Stimulated activated naive B cell treated with anti-CD40 and anti-IgM and Interleukin-4, amounts not matched to agents 10 μg/mL and 1 μg/mL and 100 μg/mL, for 72 hours (primary cell): ENCODE results near the gene CTU2.
A peak's percentile ranks its signal among the peaks of the same experiment; 100 is the strongest.

Experiments used
- ATAC-seq, 2 donors: fragments of 150-1000 bp; cut with Tn5 transposase; replicated peaks; 2 replicates each; pipeline ENCODE4 v1.10.0; 2021; ENCODE audit warnings: moderate library complexity in 1 of 2
- DNase-seq: peaks from one replicate; pipeline ENCODE4 v3.0.0; 2021
- H3K27ac Mint-ChIP-seq: one replicate; pipeline ENCODE4 v1.8.0; 2022; ENCODE audit warnings: mild to moderate bottlenecking, mixed read lengths
- H3K27me3 Mint-ChIP-seq, 2 donors: one replicate each; pipeline ENCODE4 v1.8.0; 2022; ENCODE audit warnings: mixed read lengths in 2 of 2
- H3K36me3 Mint-ChIP-seq, 2 donors: one replicate each; pipeline ENCODE4 v1.8.0; 2022; ENCODE audit warnings: mixed read lengths in 2 of 2, mild to moderate bottlenecking in 1 of 2
- H3K4me1 Mint-ChIP-seq, 2 donors: one replicate each; pipeline ENCODE4 v1.8.0; 2022; ENCODE audit warnings: mixed read lengths in 2 of 2, mild to moderate bottlenecking in 1 of 2
- H3K4me3 Mint-ChIP-seq, 2 donors: one replicate each; pipeline ENCODE4 v1.8.0; 2022; ENCODE audit warnings: mild to moderate bottlenecking in 2 of 2, mixed read lengths in 2 of 2, moderate library complexity in 1 of 2
- H3K9me3 Mint-ChIP-seq, 2 donors: one replicate each; pipeline ENCODE4 v1.8.0; 2022; ENCODE audit warnings: mixed read lengths in 2 of 2, mild to moderate bottlenecking in 1 of 2

CTU2 gene

DNA sequence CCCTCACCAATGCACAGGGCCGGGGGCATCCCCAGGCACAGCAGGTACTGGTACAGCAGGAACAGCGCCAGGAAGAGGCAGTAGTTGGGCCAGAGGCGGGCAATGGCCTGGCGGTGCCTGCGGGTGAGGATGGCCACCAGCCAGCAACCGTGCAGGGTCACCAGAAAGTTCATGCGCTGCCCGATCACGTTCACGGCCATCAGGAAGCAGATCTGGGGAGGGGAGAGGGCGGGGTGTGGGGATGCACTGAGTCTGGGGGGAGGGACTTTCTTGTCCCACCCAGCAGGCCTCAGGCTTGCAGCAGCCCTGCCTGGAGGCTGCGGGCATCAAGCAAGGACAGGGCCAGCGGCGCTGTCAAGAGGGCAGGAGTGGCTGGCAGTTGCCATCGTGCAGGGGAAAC, 25.4 kb downstream of the CTU2 start:
- Mint-ChIP-seq H3K36me3 (peaks cover 25 to 37% of the 10 kb centered on the region in 2 donors), H3K4me3 (no peak overlapping the region), H3K27ac (no peak overlapping the region), H3K4me1 (peaks cover 0 to 11% of the 10 kb centered on the region in 2 donors), H3K9me3 (no peaks in the 10 kb centered on the region), H3K27me3 (no peaks in the 10 kb centered on the region)
- DNase-seq (no peak), ATAC-seq (no peak)

GRCh38 chr16:88732172-88732960, 26.1 kb downstream of the CTU2 start:
- peaks cover 22 to 37% of the 10 kb centered on the region in 2 donors for H3K36me3 Mint-ChIP-seq
- H3K4me1 Mint-ChIP-seq = peaks cover under 1 to 11% of the 10 kb centered on the region in 2 donors
- no peak overlapping the region for H3K4me3 Mint-ChIP-seq
- peak overlapping the region; percentile 14 for H3K27ac Mint-ChIP-seq
- DNase-seq (no peak), ATAC-seq (no peak)
- H3K9me3 Mint-ChIP-seq = no peaks in the 10 kb centered on the region
- H3K27me3 Mint-ChIP-seq = no peaks in the 10 kb centered on the region

GRCh38 chr16:88732961-88733294, 26.6 kb downstream of the CTU2 start:
- Mint-ChIP-seq H3K4me1 (peaks cover 6 to 14% of the 10 kb centered on the region in 2 donors), H3K9me3 (no peaks in the 10 kb centered on the region), H3K4me3 (no peak overlapping the region), H3K27me3 (no peaks in the 10 kb centered on the region), H3K27ac (no peak overlapping the region), H3K36me3 (peaks cover 18 to 36% of the 10 kb centered on the region in 2 donors)
- ATAC-seq (no peak), DNase-seq (no peak)

GRCh38 chr16:88733630-88734360, 27.5 kb downstream of the CTU2 start:
- H3K4me1 Mint-ChIP-seq = peaks cover 15 to 17% of the 10 kb centered on the region in 2 donors
- H3K36me3 Mint-ChIP-seq = peaks cover 19 to 39% of the 10 kb centered on the region in 2 donors
- no peaks in the 10 kb centered on the region for H3K27me3 Mint-ChIP-seq
- no peak for ATAC-seq
- H3K9me3 Mint-ChIP-seq = no peaks in the 10 kb centered on the region
- no peak overlapping the region for H3K4me3 Mint-ChIP-seq
- no peak for DNase-seq
- no peak overlapping the region for H3K27ac Mint-ChIP-seq

GRCh38 chr16:88734361-88734728, 28.0 kb downstream of the CTU2 start:
- Mint-ChIP-seq H3K4me3 (no peak overlapping the region), H3K9me3 (no peaks in the 10 kb centered on the region), H3K27me3 (no peaks in the 10 kb centered on the region), H3K27ac (no peak overlapping the region), H3K4me1 (peaks cover 17 to 18% of the 10 kb centered on the region in 2 donors), H3K36me3 (peaks cover 21 to 41% of the 10 kb centered on the region in 2 donors)
- no peak for ATAC-seq
- DNase-seq = no peak

GRCh38 chr16:88735121-88735520, 28.8 kb downstream of the CTU2 start:
- peaks cover 17 to 18% of the 10 kb centered on the region in 2 donors for H3K4me1 Mint-ChIP-seq
- no peak overlapping the region for H3K27ac Mint-ChIP-seq
- H3K4me3 Mint-ChIP-seq = no peak overlapping the region
- no peaks in the 10 kb centered on the region for H3K9me3 Mint-ChIP-seq
- ATAC-seq = no peak
- no peaks in the 10 kb centered on the region for H3K27me3 Mint-ChIP-seq
- no peak for DNase-seq
- peaks cover 17 to 40% of the 10 kb centered on the region in 2 donors for H3K36me3 Mint-ChIP-seq

- Mint-ChIP-seq H3K9me3 (no peaks in the 10 kb centered on the region), H3K27me3 (no peaks in the 10 kb centered on the region)
These were observed 29.3 kb downstream of the CTU2 start for GRCh38 chr16:88735616-88736015.

DNA sequence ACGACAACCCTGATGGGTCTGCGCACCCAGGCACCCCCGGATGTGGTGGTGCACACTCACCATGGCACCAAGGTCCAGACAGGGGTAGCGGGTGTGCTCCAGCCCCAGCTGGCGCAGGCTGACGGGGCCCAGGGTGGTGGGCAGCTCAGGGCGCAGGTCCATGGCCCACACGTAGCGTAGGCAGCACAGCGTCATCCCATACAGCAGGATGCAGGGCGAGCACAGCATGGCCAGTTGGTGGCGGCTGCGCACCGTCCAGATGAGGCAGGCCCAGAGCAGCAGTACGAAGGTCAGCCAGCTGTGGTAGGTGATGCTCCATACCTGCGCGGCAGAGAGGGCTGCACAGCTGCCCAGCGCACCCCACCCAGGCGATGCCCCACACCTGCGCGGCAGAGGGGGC, 29.8 kb downstream of the CTU2 start:
- no peaks in the 10 kb centered on the region for H3K9me3 Mint-ChIP-seq
- ATAC-seq = no peak
- H3K36me3 Mint-ChIP-seq = peaks cover 16 to 34% of the 10 kb centered on the region in 2 donors
- H3K27me3 Mint-ChIP-seq = no peaks in the 10 kb centered on the region
- no peak overlapping the region for H3K27ac Mint-ChIP-seq
- peaks cover 17% of the 10 kb centered on the region in 2 donors for H3K4me1 Mint-ChIP-seq
- no peak overlapping the region for H3K4me3 Mint-ChIP-seq
- DNase-seq = no peak

More at GRCh38 chr16:88735616-88736015, 29.3 kb downstream of the CTU2 start:
- peaks cover 17 to 37% of the 10 kb centered on the region in 2 donors for H3K36me3 Mint-ChIP-seq
- peaks cover 17 to 18% of the 10 kb centered on the region in 2 donors for H3K4me1 Mint-ChIP-seq
- no peak overlapping the region for H3K27ac Mint-ChIP-seq
- ATAC-seq (no peak), DNase-seq (no peak)
- H3K4me3 Mint-ChIP-seq = no peak overlapping the region

DNA sequence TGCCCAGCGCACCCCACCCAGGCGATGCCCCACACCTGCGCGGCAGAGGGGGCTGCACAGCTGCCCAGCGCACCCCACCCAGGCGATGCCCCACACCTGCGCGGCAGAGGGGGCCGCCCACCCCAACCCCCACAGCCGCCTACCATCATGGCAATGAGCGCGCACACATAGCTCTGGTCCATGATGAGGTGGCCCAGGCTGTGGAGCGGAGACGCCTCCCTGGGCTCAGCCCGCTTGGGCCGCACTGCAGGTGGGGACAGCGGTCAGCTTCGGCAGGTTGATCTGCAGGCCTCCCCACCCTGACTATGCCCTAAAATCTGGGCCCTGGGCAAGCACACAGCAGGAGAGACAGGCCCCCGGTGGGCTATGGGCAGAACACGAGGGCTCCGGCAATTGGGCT, 30.2 kb downstream of the CTU2 start:
- DNase-seq (no peak), ATAC-seq (no peak)
- Mint-ChIP-seq H3K27me3 (no peaks in the 10 kb centered on the region), H3K9me3 (no peaks in the 10 kb centered on the region), H3K36me3 (peaks cover 14 to 34% of the 10 kb centered on the region in 2 donors), H3K4me3 (no peak overlapping the region), H3K27ac (no peak overlapping the region), H3K4me1 (peaks cover 13 to 17% of the 10 kb centered on the region in 2 donors)

- peaks cover 13 to 17% of the 10 kb centered on the region in 2 donors for H3K4me1 Mint-ChIP-seq
- no peak overlapping the region for H3K4me3 Mint-ChIP-seq
- ATAC-seq (peak; percentile 94), DNase-seq (peak; percentile 73)
- H3K27ac Mint-ChIP-seq = no peak overlapping the region
- peaks cover 16 to 29% of the 10 kb centered on the region in 2 donors for H3K36me3 Mint-ChIP-seq
- H3K9me3 Mint-ChIP-seq = no peaks in the 10 kb centered on the region
- no peaks in the 10 kb centered on the region for H3K27me3 Mint-ChIP-seq
These were observed 31.2 kb downstream of the CTU2 start for GRCh38 chr16:88737298-88738150.

DNA sequence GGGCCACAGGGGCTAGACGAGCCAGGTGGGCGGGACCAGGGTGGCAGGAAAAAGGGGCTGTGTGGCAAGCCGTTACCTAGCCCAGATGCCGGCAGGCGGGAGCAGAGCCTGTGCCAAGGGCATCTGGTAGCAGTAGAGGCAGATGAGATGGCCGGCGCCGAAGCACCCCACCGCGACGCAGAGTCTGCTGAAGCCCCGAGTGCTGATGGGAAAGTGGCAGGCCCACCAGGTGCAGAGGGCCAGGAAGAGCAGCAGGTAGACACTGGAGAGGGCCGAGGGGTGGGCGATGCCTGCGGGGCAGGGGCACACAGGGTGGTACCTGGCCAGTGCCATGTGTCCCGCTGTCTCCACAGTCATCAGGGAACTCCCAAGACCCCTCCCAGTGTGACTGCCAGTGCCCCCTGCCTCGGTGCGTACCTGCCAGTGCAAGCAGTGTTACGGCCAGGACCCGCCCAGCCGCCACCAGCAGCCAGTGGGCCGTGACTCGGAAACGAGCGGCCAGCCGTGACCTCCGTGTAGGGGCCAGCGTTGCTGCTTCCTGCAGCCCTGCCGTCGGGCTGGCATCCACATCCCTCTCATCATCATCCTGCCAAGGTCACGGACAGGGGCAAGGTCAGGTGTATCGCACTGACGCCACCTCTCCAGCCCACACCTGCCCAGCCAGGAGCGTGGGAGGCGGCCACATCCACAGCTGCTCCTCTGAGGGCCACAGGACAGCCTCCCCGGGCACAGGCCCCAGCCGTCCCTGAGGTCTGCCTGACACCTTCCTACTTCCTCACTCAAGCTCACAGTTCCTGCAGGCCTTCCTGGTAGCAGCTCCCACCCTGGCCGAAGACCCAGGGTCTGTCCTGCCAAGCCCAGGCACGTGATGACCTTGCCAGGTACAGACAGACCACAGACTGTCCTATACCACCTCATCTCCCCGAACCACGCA, 32.1 kb downstream of the CTU2 start:
- DNase-seq (no peak), ATAC-seq (no peak)
- H3K9me3 Mint-ChIP-seq = no peaks in the 10 kb centered on the region
- H3K27ac Mint-ChIP-seq = peak overlapping the region; percentile 88
- peaks cover 13 to 25% of the 10 kb centered on the region in 2 donors for H3K36me3 Mint-ChIP-seq
- H3K27me3 Mint-ChIP-seq = no peaks in the 10 kb centered on the region
- H3K4me3 Mint-ChIP-seq = peak overlapping the region in 1 of 2 donors; percentile 5
- peaks cover 12 to 19% of the 10 kb centered on the region in 2 donors for H3K4me1 Mint-ChIP-seq

DNA sequence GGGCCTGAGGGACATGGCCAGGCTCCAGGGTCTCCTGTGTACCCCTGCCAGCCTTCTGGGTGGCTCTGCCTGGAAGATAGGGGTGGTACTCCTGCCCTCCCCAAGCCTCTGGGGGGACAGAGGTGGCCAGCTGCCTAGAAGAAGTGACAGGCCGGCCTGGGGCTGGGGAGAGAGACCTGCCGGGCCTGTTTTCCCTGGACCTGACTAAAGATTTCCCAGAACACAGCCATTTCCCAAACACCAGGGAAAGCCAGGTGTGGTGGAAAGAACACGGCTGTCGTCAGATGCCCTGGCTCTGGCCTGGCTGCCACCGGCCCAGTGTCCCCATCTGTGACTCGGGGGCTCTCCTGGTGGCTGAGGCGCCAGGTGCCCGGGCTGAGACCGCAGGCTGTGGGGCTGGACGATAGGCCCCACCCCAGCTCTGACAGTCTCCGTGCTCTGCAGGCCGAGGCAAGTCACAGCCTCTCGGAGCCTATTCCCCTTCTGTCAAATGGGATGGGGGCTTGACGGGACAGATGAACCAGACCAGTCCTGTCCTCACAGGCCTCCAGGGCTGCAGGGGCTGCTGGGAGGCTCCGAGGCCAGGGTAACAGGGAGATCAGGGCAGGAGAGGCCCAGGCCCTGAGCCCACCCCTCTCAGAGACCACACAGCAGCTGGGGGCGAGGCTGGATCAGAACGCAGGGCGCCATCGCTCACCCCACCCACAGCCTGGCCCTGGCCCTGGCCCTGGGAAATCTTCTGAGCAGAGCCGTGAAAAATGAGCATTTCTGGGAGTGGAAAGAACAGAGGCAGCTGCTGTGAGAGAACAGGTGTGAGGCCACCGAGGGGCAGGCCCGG, 33.1 kb downstream of the CTU2 start:
- Mint-ChIP-seq H3K4me1 (peaks cover 19 to 28% of the 10 kb centered on the region in 2 donors), H3K4me3 (no peak overlapping the region), H3K36me3 (peaks cover 13 to 22% of the 10 kb centered on the region in 2 donors), H3K27me3 (no peaks in the 10 kb centered on the region), H3K9me3 (no peaks in the 10 kb centered on the region), H3K27ac (no peak overlapping the region)
- ATAC-seq (no peak), DNase-seq (no peak)
